B cell (primary cell): ENCODE data around the gene ZBTB2. TPM values are rescaled to one million over a fixed set of nuclear protein-coding genes. Genes with fewer than 3 reads are reported as not detected.

Source experiments
- ATAC-seq: fragments of 200-7000 bp; cut with Tn5 transposase; one replicate; pipeline ENCODE4 v1.10.0; 2021; ENCODE audit warnings: low read depth, mild to moderate bottlenecking, moderate number of reproducible peaks, moderate library complexity
- CTCF ChIA-PET: fragments of 350-600 bp; sonication (Branson Sonifier 250); formaldehyde crosslinking; loops from one replicate; lab custom pipeline; 2021; ENCODE audit warnings: antibody characterized with exemption, inconsistent platforms; lab: Charles Lee
- POLR2A ChIA-PET: fragments of 350-600 bp; sonication (Branson Sonifier 250); formaldehyde crosslinking; loops from one replicate; lab custom pipeline; 2021; ENCODE audit warnings: antibody characterized with exemption; lab: Charles Lee
- DNase-seq: peaks from one replicate; pipeline ENCODE4 v3.0.0; 2013
- H2AFZ ChIP-seq: 2 replicates; pipeline ENCODE4 v1.6.1; 2012; ENCODE audit warnings: mild to moderate bottlenecking, low read depth, low read length; ENCODE audit not compliant: insufficient read depth, poor library complexity, severe bottlenecking
- H3K27ac ChIP-seq, 2 donors: 1 replicate in 1 of 2; 2 replicates in 1 of 2; pipeline ENCODE4 v1.5.1; 2012 to 2013; ENCODE audit warnings: low read length in 2 of 2, mild to moderate bottlenecking in 2 of 2, moderate library complexity in 1 of 2
- H3K27me3 ChIP-seq, 4 experiments: fragments of 200-600 bp in 1 of 4; sonication (generic) in 1 of 4; replicated peaks in 1 of 4; 1 replicate in 2 of 4; 2 replicates in 2 of 4; pipeline versions ENCODE4 v1.6.1 to v1.7.0; 2013 to 2016; ENCODE audit warnings: low read length in 3 of 4, mild to moderate bottlenecking in 2 of 4, mixed read lengths in 1 of 4, moderate library complexity in 1 of 4; ENCODE audit not compliant: insufficient read depth in 4 of 4, control insufficient read depth in 3 of 4; ENCODE audit errors: control extremely low read depth in 1 of 4
- H3K36me3 ChIP-seq, 2 experiments: replicated peaks in 1 of 2; 1 replicate in 1 of 2; 2 replicates in 1 of 2; pipeline versions ENCODE4 v1.6.1 to v1.7.1; 2013; ENCODE audit warnings: low read length in 1 of 2; ENCODE audit not compliant: insufficient read depth in 2 of 2, control insufficient read depth in 1 of 2; ENCODE audit errors: control extremely low read depth in 1 of 2, extremely low read depth in 1 of 2
- H3K4me1 ChIP-seq, 2 donors: fragments of 200-600 bp in 1 of 2; sonication (generic) in 1 of 2; 1 replicate in 1 of 2; 2 replicates in 1 of 2; pipeline versions ENCODE4 v1.5.1 to v1.6.1; 2013 to 2017; ENCODE audit warnings: low read length in 2 of 2; ENCODE audit not compliant: control insufficient read depth in 2 of 2, insufficient read depth in 2 of 2
- H3K4me2 ChIP-seq: replicated peaks from 2 replicates; pipeline ENCODE3; 2012; ENCODE audit warnings: mild to moderate bottlenecking, low read depth, low read length; ENCODE audit not compliant: poor library complexity, severe bottlenecking
- H3K4me3 ChIP-seq, 5 experiments: fragments of 200-600 bp in 1 of 5; sonication (generic) in 1 of 5; 1 replicate in 3 of 5; 2 replicates in 2 of 5; pipeline versions ENCODE4 v1.5.1 to v1.7.0; 2011 to 2016; ENCODE audit warnings: low read length in 4 of 5, mild to moderate bottlenecking in 4 of 5, low read depth in 2 of 5, control low read depth in 1 of 5, moderate library complexity in 1 of 5; ENCODE audit not compliant: insufficient read depth in 1 of 5; ENCODE audit errors: control extremely low read depth in 1 of 5, extremely low read depth in 1 of 5
- H3K79me2 ChIP-seq: fragments of 200-600 bp; sonication (generic); one replicate; pipeline ENCODE4 v1.6.0; 2016; ENCODE audit warnings: low read length; ENCODE audit not compliant: control insufficient read depth, insufficient read depth
- H3K9ac ChIP-seq: fragments of 200-600 bp; sonication (generic); 2 replicates; pipeline ENCODE4 v1.6.1; 2017; ENCODE audit warnings: mild to moderate bottlenecking, low read length, moderate library complexity
- H3K9me3 ChIP-seq, 3 donors: one replicate each; pipeline versions ENCODE4 v1.6.1 to v1.7.1; 2013; ENCODE audit warnings: low read length in 2 of 3; ENCODE audit not compliant: control insufficient read depth in 2 of 3, insufficient read depth in 1 of 3; ENCODE audit errors: control extremely low read depth in 1 of 3
- H4K20me1 ChIP-seq: 2 replicates; pipeline ENCODE4 v1.6.0; 2012; ENCODE audit warnings: mild to moderate bottlenecking, low read length; ENCODE audit not compliant: insufficient read depth, control insufficient read depth, poor library complexity, severe bottlenecking
- H3K27ac Mint-ChIP-seq: one replicate; pipeline ENCODE4 v1.8.0; 2021; ENCODE audit warnings: mixed read lengths
- H3K27me3 Mint-ChIP-seq: one replicate; pipeline ENCODE4 v1.8.0; 2021; ENCODE audit warnings: mixed read lengths
- H3K4me1 Mint-ChIP-seq: one replicate; pipeline ENCODE4 v1.8.0; 2021; ENCODE audit warnings: mixed read lengths
- H3K4me3 Mint-ChIP-seq: one replicate; pipeline ENCODE4 v1.8.0; 2021; ENCODE audit warnings: mixed read lengths
- H3K9me3 Mint-ChIP-seq: one replicate; pipeline ENCODE4 v1.8.0; 2022; ENCODE audit warnings: mixed read lengths; ENCODE audit not compliant: insufficient read depth
- CTCF ChIP-seq: fragments of 200-600 bp; IDR thresholded peaks from one replicate; pipeline ENCODE4 v1.8.0; 2022; ENCODE audit warnings: antibody characterized with exemption, mild to moderate bottlenecking
- EZH2 ChIP-seq: IDR thresholded peaks from 2 replicates; pipeline ENCODE4 v1.6.1; 2012; ENCODE audit warnings: borderline replicate concordance, low read depth, mild to moderate bottlenecking, moderate library complexity, low read length; ENCODE audit not compliant: insufficient read depth, poor library complexity, severe bottlenecking
- WGBS: methylation state at CpG from one replicate; pipeline ENCODE4 v1.1.5; 2013; ENCODE audit warnings: missing lambda C conversion rate; ENCODE audit not compliant: insufficient coverage; 5-methylcytosine and 5-hydroxymethylcytosine counted together
- intact Hi-C: fragments of 100-400 bp; cut with micrococcal nuclease; formaldehyde crosslinking; loops from one replicate; pipeline ENCODE4 v1.10.0; 2022
- polyA plus RNA-seq: library from polyadenylated mRNA; depleted of rRNA; stranded (reverse); fragments of >200 nt; gene quantifications from 2 replicates; pipeline ENCODE4 v1.2.3, GENCODE V29; 2012
- total RNA-seq, 2 donors: library from RNA; stranded (reverse); fragments of 120-200 nt in 1 of 2; gene quantifications; 1 replicate in 1 of 2; 2 replicates in 1 of 2; pipeline versions ENCODE4 v1.2.3 to v1.2.4, GENCODE V29; 2013 to 2022

The ZBTB2 gene
- total and polyA plus RNA-seq, 2 donors (not counting 1 experiment from before 2014, with no cell fraction given), result 15.9 to 17.6 TPM

GRCh38 chr6:151399679-151400078 lies 8.3 kb upstream of the ZBTB2 start:
- CTCF ChIA-PET, result no interaction called here
- no peak overlapping the region for H3K4me3 Mint-ChIP-seq
- Histone ChIP-seq H3K4me3 (no peak overlapping the region), H3K27ac (no peak overlapping the region), H3K4me1 (peaks cover 13 to 21% of the 10 kb centered on the region in 2 donors), H3K36me3 (peaks cover 4 to 28% of the 10 kb centered on the region in 2 experiments), H3K27me3 (no peaks in the 10 kb centered on the region), H3K4me2 (no peak overlapping the region), H3K79me2 (peaks cover 93% of the 10 kb centered on the region), H3K9me3 (no peaks in the 10 kb centered on the region), H4K20me1 (peaks cover 90% of the 10 kb centered on the region), H2AFZ (no peak overlapping the region), H3K9ac (no peak overlapping the region)
- DNase-seq, result no peak
- no peak for ATAC-seq
- H3K27ac Mint-ChIP-seq, result no peak overlapping the region
- POLR2A ChIA-PET, result no interaction called here
- WGBS, result 90% methylated on average over 2 of the region's 3 CpGs
- no peaks in the 10 kb centered on the region for H3K27me3 Mint-ChIP-seq
- no peaks in the 10 kb centered on the region for H3K9me3 Mint-ChIP-seq
- peaks cover 47% of the 10 kb centered on the region for H3K4me1 Mint-ChIP-seq
- TF ChIP-seq CTCF, result no peak
- no peak for TF ChIP-seq EZH2
- intact Hi-C loops, result loop anchor here (10.0 kb wide), 1 partner anchor 1395 kb away; no protein-coding TSS in a partner anchor

- Histone ChIP-seq H3K9me3 (no peaks in the 10 kb centered on the region), H3K4me2 (peak overlapping the region; percentile 4), H3K36me3 (peaks cover 2 to 8% of the 10 kb centered on the region in 2 experiments), H3K27me3 (no peaks in the 10 kb centered on the region), H3K27ac (peak overlapping the region in 1 of 2 donors; percentile 80), H3K79me2 (peaks cover 58% of the 10 kb centered on the region), H2AFZ (no peak overlapping the region), H3K4me3 (no peak overlapping the region), H3K4me1 (peaks cover 43 to 51% of the 10 kb centered on the region in 2 donors), H3K9ac (no peak overlapping the region), H4K20me1 (peaks cover 63% of the 10 kb centered on the region)
- Mint-ChIP-seq H3K27me3 (no peaks in the 10 kb centered on the region), H3K9me3 (no peaks in the 10 kb centered on the region), H3K27ac (peak overlapping the region; percentile 50), H3K4me3 (peak overlapping the region; percentile 99), H3K4me1 (peaks cover 60% of the 10 kb centered on the region)
- intact Hi-C loops, result loop anchor here (5.0 to 10.0 kb wide), 2 partner anchors 1389 to 1826 kb away; partner anchors contain the start of gene GINM1
- ATAC-seq, result no peak
- ChIA-PET CTCF (interaction anchor here (0.7 to 4.8 kb wide), 2 partner anchors 12 to 13 kb away, joined by 3 to 25 read pairs; no protein-coding TSS in a partner anchor), POLR2A (interaction anchor here (0.6 kb wide), 1 partner anchor 13 kb away, joined by 3 read pairs; no protein-coding TSS in a partner anchor)
- 86% methylated on average over 1 of the region's 4 CpGs for WGBS
- DNase-seq, result no peak
- TF ChIP-seq EZH2, result no peak
- TF ChIP-seq CTCF, result no peak
Measured at GRCh38 chr6:151393410-151393809, 2.1 kb upstream of the ZBTB2 start.
